ENCODE data around the gene ST8SIA6.
"Not testable (repeated sequence)": the region's sequence is repeated elsewhere in the genome, so short reads cannot be mapped to it uniquely, and the experiment has no call there.

ST8SIA6 gene

GRCh38 chr10:17454161-17455014, at the start of gene ST8SIA6:
Gene ST8SIA6 (minus strand): TSS chr10:17454595. CDS start chr10:17454255, 340 bp downstream.
- peak; percentile 75 for DNase-seq

GRCh38 chr10:17503795-17504194, 49.4 kb upstream of the ST8SIA6 start:
- DNase-seq = no peak

- no peak for DNase-seq
Measured at GRCh38 chr10:17502814-17503213, 48.4 kb upstream of the ST8SIA6 start.

- not testable (repeated sequence) for DNase-seq
Measured at GRCh38 chr10:17499014-17499413, 44.6 kb upstream of the ST8SIA6 start.

- DNase-seq = no peak
Measured at GRCh38 chr10:17497446-17498030, 43.1 kb upstream of the ST8SIA6 start.

- no peak for DNase-seq
Measured at GRCh38 chr10:17494626-17495260, 40.3 kb upstream of the ST8SIA6 start.

- DNase-seq = no peak
Measured at GRCh38 chr10:17488848-17489247, 34.5 kb upstream of the ST8SIA6 start.

- no peak for DNase-seq
Measured at GRCh38 chr10:17483079-17483478, 28.7 kb upstream of the ST8SIA6 start.

GRCh38 chr10:17479822-17480221, 25.4 kb upstream of the ST8SIA6 start:
- DNase-seq = no peak

- DNase-seq = no peak
Measured at GRCh38 chr10:17479015-17479615, 24.7 kb upstream of the ST8SIA6 start.

GRCh38 chr10:17476073-17476472, 21.7 kb upstream of the ST8SIA6 start:
- no peak for DNase-seq

GRCh38 chr10:17475661-17476060, 21.3 kb upstream of the ST8SIA6 start:
- DNase-seq = no peak

- no peak for DNase-seq
Measured at GRCh38 chr10:17474595-17475323, 20.4 kb upstream of the ST8SIA6 start.

- no peak for DNase-seq
Measured at GRCh38 chr10:17473228-17473950, 19.0 kb upstream of the ST8SIA6 start.

GRCh38 chr10:17472481-17473227, 18.3 kb upstream of the ST8SIA6 start:
- no peak for DNase-seq

- no peak for DNase-seq
Measured at GRCh38 chr10:17470246-17470645, 15.9 kb upstream of the ST8SIA6 start.

GRCh38 chr10:17465328-17466125, 11.1 kb upstream of the ST8SIA6 start:
- DNase-seq = no peak

- DNase-seq = no peak
Measured at GRCh38 chr10:17464545-17464944, 10.2 kb upstream of the ST8SIA6 start.

GRCh38 chr10:17460756-17461155, 6.4 kb upstream of the ST8SIA6 start:
- no peak for DNase-seq

GRCh38 chr10:17457083-17457482, 2.7 kb upstream of the ST8SIA6 start:
- DNase-seq = no peak

Data from activated CD8-positive, alpha-beta memory T cell treated with anti-CD3 and anti-CD28 coated beads for 24 hours (primary cell).